ENCODE results near the gene MRTFB. TPM values are rescaled to one million over a fixed set of nuclear protein-coding genes. Genes with fewer than 3 reads are reported as not detected.

The MRTFB gene
- total RNA-seq, 6 experiments from 2014 or later: 15.7 to 23.9 (median 18.6) TPM

DNA sequence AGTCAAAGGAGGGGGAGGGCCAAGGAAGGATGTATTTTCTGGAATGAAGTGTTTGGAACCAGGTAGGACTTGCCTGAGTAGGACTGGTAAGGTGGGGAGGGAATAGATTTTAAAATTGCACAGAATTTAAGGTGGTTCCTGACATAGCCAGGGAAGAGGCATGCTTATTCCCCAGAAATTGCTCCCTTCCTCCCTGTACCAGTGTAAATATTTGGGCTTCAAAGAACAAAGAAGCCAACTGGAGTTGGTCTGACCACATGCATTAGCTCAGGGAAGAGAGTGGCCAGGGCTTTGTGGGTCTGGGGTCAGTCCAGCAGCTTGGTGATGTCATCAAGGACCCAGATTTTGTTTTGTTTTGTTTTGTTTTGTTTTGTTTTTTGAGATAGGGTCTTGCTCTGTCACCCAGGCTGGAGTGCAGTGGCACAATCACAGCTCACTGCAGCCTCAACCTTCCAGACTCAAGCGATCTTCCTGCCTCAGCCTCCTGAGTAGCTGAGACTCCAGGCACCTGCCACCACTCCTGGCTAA is 9.3 kb upstream of the MRTFB start:
- Histone ChIP-seq H3K27ac (no peak overlapping the region), H3K36me3 (no peaks in the 10 kb centered on the region), H3K4me1 (no peaks in the 10 kb centered on the region), H3K9me3 (no peaks in the 10 kb centered on the region), H3K27me3 (no peaks in the 10 kb centered on the region), H3K4me3 (no peak overlapping the region)
- 100% methylated on average over 1 of the region's 1 CpG for WGBS (ENCODE audit: insufficient coverage, low coverage, low lambda C conversion rate, missing lambda C conversion rate)
- ATAC-seq (no peak), DNase-seq (no peak)
- TF ChIP-seq, protein P1, sequence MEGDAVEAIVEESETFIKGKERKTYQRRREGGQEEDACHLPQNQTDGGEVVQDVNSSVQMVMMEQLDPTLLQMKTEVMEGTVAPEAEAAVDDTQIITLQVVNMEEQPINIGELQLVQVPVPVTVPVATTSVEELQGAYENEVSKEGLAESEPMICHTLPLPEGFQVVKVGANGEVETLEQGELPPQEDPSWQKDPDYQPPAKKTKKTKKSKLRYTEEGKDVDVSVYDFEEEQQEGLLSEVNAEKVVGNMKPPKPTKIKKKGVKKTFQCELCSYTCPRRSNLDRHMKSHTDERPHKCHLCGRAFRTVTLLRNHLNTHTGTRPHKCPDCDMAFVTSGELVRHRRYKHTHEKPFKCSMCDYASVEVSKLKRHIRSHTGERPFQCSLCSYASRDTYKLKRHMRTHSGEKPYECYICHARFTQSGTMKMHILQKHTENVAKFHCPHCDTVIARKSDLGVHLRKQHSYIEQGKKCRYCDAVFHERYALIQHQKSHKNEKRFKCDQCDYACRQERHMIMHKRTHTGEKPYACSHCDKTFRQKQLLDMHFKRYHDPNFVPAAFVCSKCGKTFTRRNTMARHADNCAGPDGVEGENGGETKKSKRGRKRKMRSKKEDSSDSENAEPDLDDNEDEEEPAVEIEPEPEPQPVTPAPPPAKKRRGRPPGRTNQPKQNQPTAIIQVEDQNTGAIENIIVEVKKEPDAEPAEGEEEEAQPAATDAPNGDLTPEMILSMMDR (IDR thresholded peaks at IDR 0.05): no peak
- no peak for TF ChIP-seq POLR2A (IDR thresholded peaks at IDR 0.05)
- intact Hi-C loops (cut with DNase I): no loop called here

DNA sequence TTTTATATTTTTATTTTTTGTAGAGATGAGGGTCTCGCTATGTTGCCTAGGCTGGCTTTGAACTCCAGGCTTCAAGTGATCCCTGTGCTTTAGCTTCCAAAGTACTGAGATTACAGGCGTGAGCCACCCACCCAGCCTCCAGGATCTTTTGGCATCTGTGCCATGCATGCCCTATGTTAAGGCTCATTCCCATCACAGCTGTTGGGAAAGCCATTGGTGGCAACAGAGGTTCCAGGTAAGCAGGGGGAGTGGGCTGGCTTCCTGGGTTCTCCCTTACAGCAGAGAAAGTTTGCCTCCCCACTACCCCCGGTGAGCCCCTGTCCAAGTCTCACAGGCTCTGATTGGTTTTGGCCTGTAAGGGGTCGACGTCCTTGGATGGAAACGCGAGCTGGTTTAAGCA is 8.9 kb upstream of the MRTFB start:
- no peak overlapping the region for H3K27ac ChIP-seq
- ATAC-seq (no peak), DNase-seq (no peak)
- H3K27me3 ChIP-seq: no peaks in the 10 kb centered on the region
- H3K4me1 ChIP-seq: no peaks in the 10 kb centered on the region
- TF ChIP-seq, protein P1 (IDR thresholded peaks at IDR 0.05): no peak
- TF ChIP-seq POLR2A (IDR thresholded peaks at IDR 0.05): no peak
- H3K9me3 ChIP-seq: no peaks in the 10 kb centered on the region
- no peaks in the 10 kb centered on the region for H3K36me3 ChIP-seq
- intact Hi-C loops (cut with DNase I): no loop called here
- 73% methylated on average over 5 of the region's 7 CpGs for WGBS (ENCODE audit: insufficient coverage, low coverage, low lambda C conversion rate, missing lambda C conversion rate)
- no peak overlapping the region for H3K4me3 ChIP-seq

DNA sequence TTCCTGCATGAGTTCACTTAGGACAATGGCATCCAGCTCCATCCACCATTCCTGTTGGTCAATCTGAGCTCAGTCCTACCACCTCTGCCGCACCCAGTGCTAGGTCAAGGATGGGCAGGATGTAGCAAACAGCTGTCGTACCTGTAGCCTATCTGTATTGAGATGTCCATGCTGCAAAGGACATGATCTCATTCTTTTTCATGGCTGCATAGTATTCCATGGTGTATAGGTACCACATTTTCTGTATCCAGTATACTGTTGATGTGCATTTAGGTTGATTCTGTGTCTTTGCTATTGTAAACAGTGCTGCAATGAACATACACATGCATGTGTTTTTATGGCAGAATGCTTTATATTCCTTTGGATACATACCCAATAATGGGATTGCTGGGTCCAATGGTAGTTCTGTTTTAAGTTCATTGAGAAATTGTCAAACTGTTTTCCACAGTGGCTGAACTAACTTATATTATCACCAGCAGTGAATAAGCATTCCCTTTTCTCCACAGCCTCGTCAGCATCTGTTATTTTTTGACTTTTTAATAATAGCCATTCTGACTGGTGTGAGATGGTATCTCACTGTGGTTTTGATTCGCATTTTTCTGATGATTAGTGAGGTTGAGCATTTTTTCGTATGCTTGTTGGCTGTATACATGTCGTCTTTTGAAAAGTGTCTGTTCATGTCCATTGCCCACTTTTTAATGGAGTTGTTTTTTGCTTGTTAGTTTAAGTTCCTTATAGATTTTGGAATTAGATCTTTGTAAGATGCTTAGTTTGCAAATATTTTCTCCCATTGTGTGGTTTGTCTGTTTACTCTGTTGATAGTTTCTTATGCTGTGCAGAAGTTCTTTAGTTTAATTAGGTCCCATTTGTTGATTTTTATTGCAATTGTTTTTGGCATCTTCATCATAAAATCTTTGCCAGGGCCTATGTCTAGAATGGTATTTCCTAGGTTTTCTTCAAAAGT is 7.2 kb upstream of the MRTFB start:
- ATAC-seq: no peak
- intact Hi-C loops (cut with DNase I): no loop called here
- TF ChIP-seq, protein P1 (IDR thresholded peaks at IDR 0.05): no peak
- TF ChIP-seq POLR2A (IDR thresholded peaks at IDR 0.05): no peak
- Histone ChIP-seq H3K4me3 (no peak overlapping the region), H3K4me1 (no peaks in the 10 kb centered on the region), H3K36me3 (no peaks in the 10 kb centered on the region), H3K27me3 (no peaks in the 10 kb centered on the region), H3K9me3 (no peaks in the 10 kb centered on the region), H3K27ac (no peak overlapping the region)
- 94% methylated on average over 5 of the region's 6 CpGs for WGBS (ENCODE audit: insufficient coverage, low coverage, low lambda C conversion rate, missing lambda C conversion rate)
- no peak for DNase-seq

DNA sequence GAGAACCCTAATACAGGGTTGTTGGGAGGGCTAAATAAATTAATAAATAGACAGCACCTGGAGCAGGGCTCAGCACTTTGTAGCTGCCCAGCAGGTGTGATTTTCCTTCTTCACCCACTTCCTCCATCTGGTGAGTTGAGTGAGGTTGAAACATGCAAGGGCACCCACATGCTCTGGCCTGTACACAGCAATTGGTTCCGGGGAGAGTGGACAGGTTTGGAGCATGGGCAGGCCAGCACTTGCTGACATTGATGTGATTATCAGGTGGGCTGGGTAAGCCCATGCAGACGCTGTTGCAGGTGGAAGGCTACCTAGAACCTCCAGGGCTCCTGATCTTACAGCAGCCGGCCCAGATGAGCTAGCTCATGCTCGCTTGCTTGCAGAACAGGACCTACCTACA is 1.3 kb upstream of the MRTFB start:
- no peaks in the 10 kb centered on the region for H3K27me3 ChIP-seq
- no peak overlapping the region for H3K27ac ChIP-seq
- no CpG with 5 or more reads among the region's 4 CpGs for WGBS (ENCODE audit: insufficient coverage, low coverage, low lambda C conversion rate, missing lambda C conversion rate)
- no peak for DNase-seq
- no peaks in the 10 kb centered on the region for H3K36me3 ChIP-seq
- no peak overlapping the region for H3K4me3 ChIP-seq
- no peak for ATAC-seq
- no peaks in the 10 kb centered on the region for H3K9me3 ChIP-seq
- peaks cover 0 to 26% (median 3%) of the 10 kb centered on the region in 4 donors for H3K4me1 ChIP-seq
- TF ChIP-seq POLR2A (IDR thresholded peaks at IDR 0.05): no peak
- TF ChIP-seq, protein P1 (IDR thresholded peaks at IDR 0.05): no peak
- intact Hi-C loops (cut with DNase I): no loop called here
